NB4 (cell line): ENCODE data around the gene IQGAP2.

Experiments
- POLR2A ChIP-seq: IDR thresholded peaks from 2 replicates; pipeline ENCODE4 v1.6.1; 2011; ENCODE audit warnings: mild to moderate bottlenecking; ENCODE audit not compliant: insufficient read length; ENCODE audit errors: extremely low read depth
- TF ChIP-seq, protein P1 (sequence below): IDR thresholded peaks from one replicate; pipeline ENCODE4 v1.5.1; 2012; ENCODE audit warnings: low read depth, low read length

DNA sequence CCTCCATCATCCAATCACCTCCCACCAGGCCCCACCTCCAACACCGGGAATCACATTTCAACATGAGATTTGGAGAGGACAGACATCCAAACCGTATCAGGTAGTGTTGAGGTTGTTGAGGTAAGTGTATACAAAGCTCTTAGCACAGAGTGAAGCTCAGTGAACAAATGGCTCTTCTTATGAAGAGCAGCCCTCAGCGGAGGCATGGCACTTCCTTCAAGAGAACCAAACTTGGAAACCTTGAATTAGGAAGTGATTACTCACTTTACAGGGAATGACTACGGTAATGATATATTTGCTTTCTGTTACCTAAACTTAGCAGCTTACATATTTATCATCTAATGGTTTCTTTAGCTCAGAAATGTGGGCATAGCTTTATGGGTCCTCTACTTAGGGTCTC lies 92.8 kb downstream of the IQGAP2 start:
- TF ChIP-seq, protein P1, sequence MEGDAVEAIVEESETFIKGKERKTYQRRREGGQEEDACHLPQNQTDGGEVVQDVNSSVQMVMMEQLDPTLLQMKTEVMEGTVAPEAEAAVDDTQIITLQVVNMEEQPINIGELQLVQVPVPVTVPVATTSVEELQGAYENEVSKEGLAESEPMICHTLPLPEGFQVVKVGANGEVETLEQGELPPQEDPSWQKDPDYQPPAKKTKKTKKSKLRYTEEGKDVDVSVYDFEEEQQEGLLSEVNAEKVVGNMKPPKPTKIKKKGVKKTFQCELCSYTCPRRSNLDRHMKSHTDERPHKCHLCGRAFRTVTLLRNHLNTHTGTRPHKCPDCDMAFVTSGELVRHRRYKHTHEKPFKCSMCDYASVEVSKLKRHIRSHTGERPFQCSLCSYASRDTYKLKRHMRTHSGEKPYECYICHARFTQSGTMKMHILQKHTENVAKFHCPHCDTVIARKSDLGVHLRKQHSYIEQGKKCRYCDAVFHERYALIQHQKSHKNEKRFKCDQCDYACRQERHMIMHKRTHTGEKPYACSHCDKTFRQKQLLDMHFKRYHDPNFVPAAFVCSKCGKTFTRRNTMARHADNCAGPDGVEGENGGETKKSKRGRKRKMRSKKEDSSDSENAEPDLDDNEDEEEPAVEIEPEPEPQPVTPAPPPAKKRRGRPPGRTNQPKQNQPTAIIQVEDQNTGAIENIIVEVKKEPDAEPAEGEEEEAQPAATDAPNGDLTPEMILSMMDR: no peak
- TF ChIP-seq POLR2A: no peak
